ENCODE measurements around the gene RNU6-1.

GRCh38 chr15:67873777-67874176, 33.9 kb upstream of the RNU6-1 start:
- no peak for TF ChIP-seq CTCF (IDR thresholded peaks at IDR 0.05)
- TF ChIP-seq POLR2A (IDR thresholded peaks at IDR 0.05) = no peak

Data from breast epithelium (tissue), 3 donors.